ENCODE results near the gene DKC1. TPM values are rescaled to one million over a fixed set of nuclear protein-coding genes. Genes with fewer than 3 reads are reported as not detected.
"Not testable (repeated sequence)": the region's sequence is repeated elsewhere in the genome, so short reads cannot be mapped to it uniquely, and the experiment has no call there.

DKC1 gene
- total RNA-seq, 1 experiment from 2014 or later: 48.1 TPM

DNA sequence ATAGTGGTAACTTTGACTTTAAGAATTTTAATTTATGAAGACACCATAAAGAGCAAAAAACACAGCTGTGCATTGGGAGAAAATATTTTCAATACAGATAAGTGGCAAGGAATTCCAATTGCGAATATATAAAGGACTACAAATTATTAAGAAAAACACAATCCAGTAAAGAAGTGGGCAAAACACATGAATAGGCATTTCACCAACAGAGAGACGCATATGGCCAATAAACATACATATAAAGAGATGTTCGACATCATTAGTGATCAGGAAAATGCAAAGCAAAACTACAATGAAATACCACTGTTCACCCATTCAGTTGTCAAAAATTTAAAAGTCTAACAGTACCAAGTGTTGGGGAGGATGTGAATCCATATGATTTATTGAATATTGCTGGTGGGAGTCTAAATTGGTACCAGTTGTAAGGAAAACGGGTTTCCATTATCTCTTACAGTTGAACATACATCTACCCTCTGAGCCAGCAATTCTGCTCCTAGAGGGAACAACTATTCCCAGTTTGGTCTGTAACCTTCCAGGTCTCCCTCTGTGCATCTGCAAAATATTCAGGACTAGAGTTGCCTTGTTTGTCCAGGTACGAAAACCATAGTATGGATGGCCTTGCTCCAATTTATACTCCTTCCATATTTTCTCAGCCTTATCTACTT is 44.3 kb downstream of the DKC1 start:
- Histone ChIP-seq H3K36me3 (no peaks in the 10 kb centered on the region), H3K4me1 (replicated peaks) (peaks cover 9% of the 10 kb centered on the region), H3K4me3 (no peak overlapping the region), H3K27me3 (replicated peaks) (no peaks in the 10 kb centered on the region), H3K9me3 (replicated peaks) (no peaks in the 10 kb centered on the region), H3K27ac (no peak overlapping the region)
- no peak for DNase-seq (ENCODE audit: low read depth in 1 of 2, low spot score in 2 of 2)

- Histone ChIP-seq H3K4me1 (replicated peaks) (peaks cover 4% of the 10 kb centered on the region; the same call in 1 of the 2 replicates), H3K27me3 (replicated peaks) (no peaks in the 10 kb centered on the region), H3K27ac (no peak overlapping the region), H3K4me3 (no peak overlapping the region), H3K36me3 (no peaks in the 10 kb centered on the region), H3K9me3 (replicated peaks) (no peaks in the 10 kb centered on the region)
- no peak for DNase-seq (ENCODE audit: low read depth in 1 of 2, low spot score in 2 of 2)
These were observed 47.4 kb downstream of the DKC1 start for GRCh38 chrX:154809939-154810665.

DNA sequence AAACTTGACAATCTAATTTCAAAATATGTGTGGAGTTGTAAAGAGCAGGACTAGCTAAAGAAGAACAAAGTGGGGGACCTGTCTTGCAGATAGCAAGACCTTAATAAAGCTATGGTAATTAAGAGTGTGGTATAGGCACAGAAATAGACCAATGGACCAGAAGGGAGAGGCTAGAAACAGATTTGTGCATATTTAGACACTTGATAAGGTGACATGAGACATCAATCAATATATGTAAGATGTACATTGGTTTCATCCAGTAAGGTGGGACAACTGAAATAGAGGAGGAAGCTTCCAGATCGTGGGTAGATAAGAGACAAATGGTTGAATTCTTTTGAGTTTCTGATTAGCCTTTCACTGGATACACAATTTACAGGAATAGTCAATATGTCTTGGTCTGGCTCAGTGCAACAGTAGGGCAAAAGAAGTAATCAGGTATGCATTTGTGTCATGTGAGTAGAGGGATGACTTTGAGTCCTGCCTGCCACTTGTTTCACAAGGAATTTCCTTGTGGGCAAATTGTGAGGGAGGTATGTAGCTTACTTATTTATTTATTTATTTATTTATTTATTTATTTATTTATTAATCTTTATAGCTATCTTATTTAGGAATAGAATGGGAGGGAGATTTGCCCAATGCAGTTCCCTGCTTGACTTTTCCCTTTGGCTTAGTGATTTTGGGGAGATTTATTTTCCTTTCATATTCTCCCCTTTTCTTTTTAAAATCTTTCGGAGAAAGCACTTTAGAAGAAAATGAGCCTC is 49.9 kb downstream of the DKC1 start:
- Histone ChIP-seq H3K4me3 (no peak overlapping the region), H3K9me3 (replicated peaks) (no peaks in the 10 kb centered on the region), H3K36me3 (no peaks in the 10 kb centered on the region), H3K4me1 (replicated peaks) (no peaks in the 10 kb centered on the region; the same call in 1 of the 2 replicates), H3K27me3 (replicated peaks) (no peaks in the 10 kb centered on the region), H3K27ac (no peak overlapping the region)
- no peak for DNase-seq (ENCODE audit: low read depth in 1 of 2, low spot score in 2 of 2)

GRCh38 chrX:154813801-154814200 is 51.1 kb downstream of the DKC1 start:
- no peak overlapping the region for H3K27ac ChIP-seq
- H3K9me3 ChIP-seq (replicated peaks): no peaks in the 10 kb centered on the region
- H3K4me3 ChIP-seq: no peak overlapping the region
- H3K4me1 ChIP-seq (replicated peaks): no peaks in the 10 kb centered on the region; the same call in 1 of the 2 replicates
- no peak for DNase-seq (ENCODE audit: low read depth in 1 of 2, low spot score in 2 of 2)
- H3K27me3 ChIP-seq (replicated peaks): no peaks in the 10 kb centered on the region
- H3K36me3 ChIP-seq: no peaks in the 10 kb centered on the region

- H3K4me1 ChIP-seq (replicated peaks): no peaks in the 10 kb centered on the region; the same call in 1 of the 2 replicates
- H3K9me3 ChIP-seq (replicated peaks): no peaks in the 10 kb centered on the region
- DNase-seq (ENCODE audit: low read depth in 1 of 2, low spot score in 2 of 2): no peak
- no peak overlapping the region for H3K4me3 ChIP-seq
- no peaks in the 10 kb centered on the region for H3K36me3 ChIP-seq
- no peak overlapping the region for H3K27ac ChIP-seq
- H3K27me3 ChIP-seq (replicated peaks): no peaks in the 10 kb centered on the region
These were observed 52.7 kb downstream of the DKC1 start for GRCh38 chrX:154815274-154815818.

DNA sequence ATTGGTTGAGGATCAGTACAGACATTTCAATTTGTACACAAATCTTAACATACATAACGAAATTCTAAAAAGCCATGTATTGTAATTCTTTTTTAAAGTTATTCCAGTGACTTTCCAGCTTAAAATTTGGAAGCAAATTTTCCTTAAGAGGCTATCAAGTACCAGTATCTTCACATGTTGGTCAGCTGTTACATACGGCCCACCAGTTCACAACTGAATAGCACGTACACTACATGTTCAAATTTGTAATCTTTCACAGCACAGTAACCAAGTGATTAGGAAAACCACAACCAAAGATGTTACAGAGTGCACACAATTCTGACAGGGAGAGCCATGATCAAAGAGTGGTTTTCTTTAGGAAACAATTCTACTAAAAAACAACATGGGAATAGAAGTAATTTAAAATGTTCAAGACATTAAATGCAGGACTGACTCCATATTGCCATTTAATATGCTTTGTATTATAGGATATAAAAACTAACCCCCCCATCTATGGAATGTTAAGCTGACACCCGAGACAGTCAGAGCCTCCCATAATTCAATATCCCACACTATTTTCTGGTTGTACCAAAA is 53.7 kb downstream of the DKC1 start:
- H3K36me3 ChIP-seq; DNase-seq (ENCODE audit: low read depth in 1 of 2, low spot score in 2 of 2); H3K4me3 ChIP-seq; H3K27ac ChIP-seq; H3K4me1 ChIP-seq (replicated peaks); H3K9me3 ChIP-seq (replicated peaks); H3K27me3 ChIP-seq (replicated peaks): not testable (repeated sequence)

- not testable (repeated sequence) for H3K4me1 ChIP-seq (replicated peaks); H3K4me3 ChIP-seq; H3K36me3 ChIP-seq; DNase-seq (ENCODE audit: low read depth in 1 of 2, low spot score in 2 of 2); H3K9me3 ChIP-seq (replicated peaks); H3K27me3 ChIP-seq (replicated peaks); H3K27ac ChIP-seq
These were observed 54.5 kb downstream of the DKC1 start for GRCh38 chrX:154817048-154817618.

GRCh38 chrX:154818916-154819770 is 56.5 kb downstream of the DKC1 start:
- H3K36me3 ChIP-seq: no peaks in the 10 kb centered on the region
- H3K4me3 ChIP-seq: no peak overlapping the region

GRCh38 chrX:154819771-154820341 is 57.2 kb downstream of the DKC1 start:
- Histone ChIP-seq H3K27me3 (replicated peaks) (no peaks in the 10 kb centered on the region), H3K4me1 (replicated peaks) (no peaks in the 10 kb centered on the region; the same call in 1 of the 2 replicates), H3K27ac (no peak overlapping the region), H3K9me3 (replicated peaks) (no peaks in the 10 kb centered on the region), H3K4me3 (no peak overlapping the region), H3K36me3 (no peaks in the 10 kb centered on the region)
- no peak for DNase-seq (ENCODE audit: low read depth in 1 of 2, low spot score in 2 of 2)

More at GRCh38 chrX:154818916-154819770, 56.5 kb downstream of the DKC1 start:
- no peaks in the 10 kb centered on the region for H3K9me3 ChIP-seq (replicated peaks)
- no peak for DNase-seq (ENCODE audit: low read depth in 1 of 2, low spot score in 2 of 2)
- no peak overlapping the region for H3K27ac ChIP-seq
- H3K4me1 ChIP-seq (replicated peaks): no peaks in the 10 kb centered on the region; the same call in 1 of the 2 replicates
- no peaks in the 10 kb centered on the region for H3K27me3 ChIP-seq (replicated peaks)

- H3K4me3 ChIP-seq: no peak overlapping the region
- H3K27me3 ChIP-seq (replicated peaks): no peaks in the 10 kb centered on the region
- no peaks in the 10 kb centered on the region for H3K9me3 ChIP-seq (replicated peaks)
- no peak for DNase-seq (ENCODE audit: low read depth in 1 of 2, low spot score in 2 of 2)
- H3K4me1 ChIP-seq (replicated peaks): no peaks in the 10 kb centered on the region
- H3K27ac ChIP-seq: no peak overlapping the region
- H3K36me3 ChIP-seq: no peaks in the 10 kb centered on the region
These were observed 58.9 kb downstream of the DKC1 start for GRCh38 chrX:154821523-154821922.

GRCh38 chrX:154822029-154822428 is 59.4 kb downstream of the DKC1 start:
- no peak for DNase-seq (ENCODE audit: low read depth in 1 of 2, low spot score in 2 of 2)
- no peak overlapping the region for H3K4me3 ChIP-seq

DNA sequence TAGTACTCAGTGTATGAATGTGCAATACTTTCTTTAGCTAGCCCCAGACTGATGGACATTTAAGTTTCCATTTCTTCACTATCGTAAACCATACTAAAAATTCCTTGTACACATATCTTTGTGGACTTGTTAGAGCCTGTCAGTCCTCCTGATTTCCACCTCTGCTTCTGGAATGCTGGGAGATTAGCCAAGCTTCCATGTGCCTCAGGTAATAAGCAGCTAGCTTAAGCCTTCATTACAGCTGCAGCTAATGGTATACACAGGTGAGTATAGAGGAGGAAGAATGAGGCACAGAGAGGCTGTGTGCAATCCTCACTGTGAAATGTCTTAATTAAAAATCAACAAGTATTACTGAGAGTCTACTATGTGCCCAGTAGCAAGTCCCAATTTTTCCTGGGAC is 62.0 kb downstream of the DKC1 start:
- Histone ChIP-seq H3K27me3 (replicated peaks) (no peaks in the 10 kb centered on the region), H3K4me1 (replicated peaks) (no peaks in the 10 kb centered on the region), H3K27ac (no peak overlapping the region), H3K4me3 (no peak overlapping the region), H3K9me3 (replicated peaks) (no peaks in the 10 kb centered on the region), H3K36me3 (no peaks in the 10 kb centered on the region)
- no peak for DNase-seq (ENCODE audit: low read depth in 1 of 2, low spot score in 2 of 2)

More at GRCh38 chrX:154822029-154822428, 59.4 kb downstream of the DKC1 start:
- no peaks in the 10 kb centered on the region for H3K36me3 ChIP-seq
- H3K27ac ChIP-seq: no peak overlapping the region
- no peaks in the 10 kb centered on the region for H3K9me3 ChIP-seq (replicated peaks)
- no peaks in the 10 kb centered on the region for H3K27me3 ChIP-seq (replicated peaks)
- H3K4me1 ChIP-seq (replicated peaks): no peaks in the 10 kb centered on the region
